ENCODE measurements around the gene SIRT3. TPM values are rescaled to one million over a fixed set of nuclear protein-coding genes. Genes with fewer than 3 reads are reported as not detected.

SIRT3 gene
- total RNA-seq, 2 experiments from 2014 or later, result 13.5 to 16.0 TPM

GRCh38 chr11:210122-210802, 25.9 kb downstream of the SIRT3 start:
- ChIA-PET CTCF (interaction anchor here (0.9 to 1.2 kb wide), 2 partner anchors 25 to 154 kb away, joined by 3 to 4 read pairs; no protein-coding TSS in a partner anchor), POLR2A (no interaction called here)

- POLR2A ChIA-PET, result no interaction called here
- CTCF ChIA-PET, result interaction anchor here (0.9 to 2.2 kb wide), 5 partner anchors 20 to 155 kb away, joined by 3 to 7 read pairs (median 4); no protein-coding TSS in a partner anchor
These were observed 26.6 kb downstream of the SIRT3 start for GRCh38 chr11:209275-210121.

DNA sequence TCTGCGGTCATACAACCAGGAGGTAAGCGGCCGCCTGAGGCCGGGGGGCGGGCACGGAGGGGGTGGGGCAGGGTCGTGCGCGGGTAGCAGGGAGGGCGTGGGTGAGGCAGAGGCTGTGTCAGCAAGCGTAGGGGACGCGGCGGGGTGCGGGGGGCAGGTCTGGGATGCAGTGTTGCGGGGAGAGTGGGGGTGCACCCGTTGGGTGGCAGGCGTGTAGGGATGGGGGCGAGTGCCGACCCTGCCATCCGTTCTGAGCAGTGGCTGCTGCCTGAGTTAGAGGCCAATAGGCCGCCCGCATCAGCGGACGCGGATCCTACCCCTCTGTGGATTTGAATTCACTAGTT, 27.3 kb downstream of the SIRT3 start:
- ChIA-PET POLR2A (no interaction called here), CTCF (interaction anchor here (1.1 to 2.2 kb wide), 3 partner anchors 21 to 59 kb away, joined by 3 to 7 read pairs (median 4); no protein-coding TSS in a partner anchor)

DNA sequence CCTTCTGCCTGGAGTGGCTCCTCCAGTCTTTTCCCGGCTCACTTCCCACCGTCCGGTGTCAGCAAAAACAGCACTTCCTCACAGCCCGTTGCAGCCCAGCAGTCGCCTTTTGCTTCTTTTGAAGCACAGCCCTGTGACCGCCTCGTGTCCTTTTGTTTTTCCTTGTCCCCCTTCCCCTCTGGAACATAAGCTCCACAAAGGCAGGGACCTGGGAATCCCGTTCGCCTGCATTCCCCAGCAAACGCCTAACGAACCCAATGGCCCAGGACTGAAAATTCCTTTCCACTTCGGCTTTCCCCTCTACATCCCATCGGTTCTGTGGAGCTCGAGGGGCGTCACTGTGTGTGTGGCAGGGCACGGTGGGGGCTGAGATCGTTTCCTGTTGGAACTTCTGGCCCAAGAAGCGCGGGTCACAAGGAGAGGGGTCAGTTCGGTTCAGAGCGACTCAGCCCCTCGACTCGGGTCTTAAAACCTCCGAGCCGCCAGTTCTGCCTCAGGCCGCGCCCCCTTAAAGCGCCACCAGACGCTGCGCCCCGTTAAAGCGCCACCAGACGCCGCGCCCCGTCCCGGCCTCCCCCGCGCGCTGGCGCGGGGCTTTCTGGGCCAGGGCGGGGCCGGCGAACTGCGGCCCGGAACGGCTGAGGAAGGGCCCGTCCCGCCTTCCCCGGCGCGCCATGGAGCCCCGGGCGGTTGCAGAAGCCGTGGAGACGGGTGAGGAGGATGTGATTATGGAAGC, 27.8 kb downstream of the SIRT3 start:
- POLR2A ChIA-PET, result no interaction called here
- CTCF ChIA-PET, result interaction anchor here (1.1 to 2.2 kb wide), 4 partner anchors 21 to 151 kb away, joined by 3 to 7 read pairs (median 4); no protein-coding TSS in a partner anchor

DNA sequence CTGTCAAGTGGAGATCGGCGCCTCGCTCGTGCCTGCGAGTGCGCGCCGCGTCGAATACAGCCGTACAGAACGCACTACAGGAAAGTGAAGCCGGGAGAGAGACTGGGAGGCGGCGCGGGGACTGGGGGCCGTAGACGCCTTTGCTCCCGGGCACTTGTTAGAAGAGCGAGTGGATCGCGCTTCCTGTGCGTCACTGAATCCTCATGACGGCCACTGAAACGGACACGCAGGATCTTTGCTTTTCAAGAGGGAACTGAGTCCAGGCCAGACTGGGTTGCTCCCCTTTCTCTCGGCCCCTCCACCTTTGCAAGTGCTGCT, 28.3 kb downstream of the SIRT3 start:
- CTCF ChIA-PET, result interaction anchor here (1.0 to 2.2 kb wide), 5 partner anchors 43 to 240 kb away, joined by 3 to 7 read pairs (median 3); no protein-coding TSS in a partner anchor
- POLR2A ChIA-PET, result interaction anchor here (0.5 to 1.3 kb wide), 9 partner anchors 9 to 241 kb away, joined by 3 to 10 read pairs (median 3); partner anchors contain the start of genes PSMD13 and SIRT3

GRCh38 chr11:207208-207862, 28.8 kb downstream of the SIRT3 start, which contains the start of the genes BET1L and RIC8A:
BET1L (minus strand) TSS chr11:207399; CDS start chr11:207321, 78 bp downstream.
RIC8A (plus strand) TSS chr11:207708; CDS start chr11:208855, 1,147 bp downstream.
- ChIA-PET CTCF (interaction anchor here (0.9 to 2.2 kb wide), 7 partner anchors 30 to 312 kb away, joined by 3 to 7 read pairs (median 3); partner anchors contain the start of gene PSMD13), POLR2A (interaction anchor here (0.5 to 1.4 kb wide), 11 partner anchors 9 to 241 kb away, joined by 3 to 10 read pairs (median 3); partner anchors contain the start of genes PSMD13 and SIRT3)

GRCh38 chr11:206526-207207, 29.5 kb downstream of the SIRT3 start:
- CTCF ChIA-PET, result interaction anchor here (0.8 to 2.2 kb wide), 8 partner anchors 30 to 312 kb away, joined by 3 to 7 read pairs (median 3); partner anchors contain the start of gene PSMD13
- POLR2A ChIA-PET, result interaction anchor here (0.5 to 1.4 kb wide), 11 partner anchors 10 to 242 kb away, joined by 3 to 10 read pairs (median 3); partner anchors contain the start of genes PSMD13 and SIRT3

DNA sequence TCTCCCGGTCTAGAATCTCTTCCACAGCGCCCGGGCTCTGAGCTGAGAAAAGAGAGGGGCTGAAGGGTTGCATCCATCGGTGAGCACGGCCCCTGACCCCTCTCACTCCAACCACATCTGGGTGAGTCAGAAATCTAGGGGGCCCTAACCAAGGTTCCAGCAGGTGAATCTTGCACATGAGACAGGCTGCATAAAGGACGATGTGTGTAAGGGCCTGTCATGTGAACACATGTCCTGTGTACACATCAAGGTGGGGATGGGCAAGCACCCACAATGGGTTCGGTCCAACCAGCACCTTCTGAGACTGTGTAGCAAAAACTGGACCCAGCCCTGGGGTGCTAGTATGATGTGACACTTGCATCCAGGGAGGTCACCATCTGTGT, 30.1 kb downstream of the SIRT3 start:
- ChIA-PET CTCF (interaction anchor here (0.8 to 0.9 kb wide), 2 partner anchors 31 to 62 kb away, joined by 3 read pairs; partner anchors contain the start of gene PSMD13), POLR2A (interaction anchor here (1.1 to 1.4 kb wide), 3 partner anchors 13 to 134 kb away, joined by 3 to 4 read pairs (median 3); no protein-coding TSS in a partner anchor)

- ChIA-PET CTCF (interaction anchor here (0.8 kb wide), 1 partner anchor 63 kb away, joined by 3 read pairs; no protein-coding TSS in a partner anchor), POLR2A (interaction anchor here (1.1 to 1.3 kb wide), 2 partner anchors 14 to 63 kb away, joined by 3 to 4 read pairs; no protein-coding TSS in a partner anchor)
These were observed 30.7 kb downstream of the SIRT3 start for GRCh38 chr11:205221-206001.

DNA sequence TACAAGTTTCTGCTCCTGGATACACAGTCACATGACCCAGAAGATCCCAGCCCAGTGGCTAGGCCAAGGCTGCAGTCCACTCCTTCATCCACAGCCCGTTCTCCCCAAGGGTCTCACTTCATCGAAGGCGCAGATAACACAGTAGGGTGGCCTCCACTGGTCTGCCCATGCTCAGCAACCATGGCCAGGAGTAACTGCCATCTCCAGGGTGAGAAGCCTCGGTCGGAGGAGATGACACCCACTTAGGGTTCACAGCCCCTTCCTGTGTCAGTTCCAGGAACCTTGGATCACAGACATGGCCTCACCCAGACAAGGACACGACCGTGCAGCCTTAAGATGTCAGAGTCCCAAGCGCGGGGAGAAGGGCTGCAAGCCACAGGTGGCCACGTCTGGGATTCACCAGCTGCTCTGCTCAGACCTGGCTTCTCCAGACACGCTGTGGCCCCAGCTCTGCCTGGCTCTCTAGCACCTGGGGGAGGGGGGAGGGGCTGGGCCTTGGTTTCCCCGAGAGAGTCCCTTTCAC, 31.5 kb downstream of the SIRT3 start:
- ChIA-PET POLR2A (no interaction called here), CTCF (no interaction called here)

GRCh38 chr11:203945-204586, 32.1 kb downstream of the SIRT3 start:
- POLR2A ChIA-PET, result no interaction called here
- CTCF ChIA-PET, result no interaction called here

- CTCF ChIA-PET, result interaction anchor here (0.6 kb wide), 1 partner anchor 135 kb away, joined by 3 read pairs; no protein-coding TSS in a partner anchor
- POLR2A ChIA-PET, result no interaction called here
These were observed 32.8 kb downstream of the SIRT3 start for GRCh38 chr11:203056-203944.

GRCh38 chr11:202490-202889, 33.7 kb downstream of the SIRT3 start:
- ChIA-PET POLR2A (no interaction called here), CTCF (no interaction called here)

- CTCF ChIA-PET, result no interaction called here
- POLR2A ChIA-PET, result no interaction called here
These were observed 34.2 kb downstream of the SIRT3 start for GRCh38 chr11:201966-202365.

DNA sequence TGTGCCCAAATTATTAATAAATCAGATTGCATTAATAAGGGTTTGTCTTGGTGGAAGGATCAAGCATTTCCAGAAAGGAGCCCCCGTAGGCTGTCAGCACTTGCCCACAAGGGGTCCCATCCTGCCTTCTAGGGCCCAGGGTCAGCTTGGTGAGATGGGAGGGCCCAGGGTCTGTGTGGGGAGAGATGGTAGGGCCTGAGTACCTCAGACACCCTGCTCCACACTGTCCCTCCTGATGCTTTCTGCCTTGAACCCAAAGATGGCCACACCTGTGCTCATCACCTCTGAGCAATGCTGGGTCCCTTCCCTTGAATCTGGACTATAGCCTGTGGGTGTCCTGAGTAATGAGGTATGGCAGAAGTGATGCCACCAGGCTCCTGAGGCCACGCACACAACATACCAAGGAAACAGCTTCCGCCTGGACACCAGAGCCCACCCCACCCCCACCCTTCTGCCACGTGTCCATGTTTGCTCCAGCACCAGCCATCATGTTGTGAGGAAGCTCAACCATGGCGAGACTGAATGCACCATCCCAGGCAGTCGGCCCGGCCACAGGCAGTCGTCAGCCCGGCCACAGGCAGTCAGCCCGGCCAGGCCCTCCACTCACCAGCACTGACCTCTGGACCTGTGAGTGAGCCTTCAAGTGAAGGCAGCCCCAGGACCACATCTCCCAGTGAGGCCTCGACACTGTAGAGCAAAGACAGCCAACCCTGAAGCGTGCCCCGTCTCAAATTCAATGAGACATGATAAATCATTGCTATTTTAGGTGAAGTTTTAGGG, 35.7 kb downstream of the SIRT3 start:
- ChIA-PET CTCF (no interaction called here), POLR2A (no interaction called here)

Data from activated CD8-positive, alpha-beta memory T cell treated with anti-CD3 and anti-CD28 coated beads for 36 hours (primary cell).